ENCODE results near the gene PAQR5.
"Not testable (repeated sequence)": the region's sequence is repeated elsewhere in the genome, so short reads cannot be mapped to it uniquely, and the experiment has no call there.

The PAQR5 gene

GRCh38 chr15:69434238-69434637, 135.5 kb downstream of the PAQR5 start:
- no peak for DNase-seq

- DNase-seq: no peak
Observed at GRCh38 chr15:69434679-69435078, 136.0 kb downstream of the PAQR5 start.

- DNase-seq: no peak
Observed at GRCh38 chr15:69435985-69436384, 137.3 kb downstream of the PAQR5 start.

- DNase-seq: no peak
Observed at GRCh38 chr15:69436951-69437350, 138.2 kb downstream of the PAQR5 start.

GRCh38 chr15:69439623-69440022, 140.9 kb downstream of the PAQR5 start:
- no peak for DNase-seq

- no peak for DNase-seq
Observed at GRCh38 chr15:69443032-69443611, 144.4 kb downstream of the PAQR5 start.

- no peak for DNase-seq
Observed at GRCh38 chr15:69444686-69445085, 146.0 kb downstream of the PAQR5 start.

- DNase-seq: no peak
Observed at GRCh38 chr15:69446953-69447352, 148.2 kb downstream of the PAQR5 start.

- not testable (repeated sequence) for DNase-seq
Observed at GRCh38 chr15:69450221-69450620, 151.5 kb downstream of the PAQR5 start.

- no peak for DNase-seq
Observed at GRCh38 chr15:69450968-69451695, 152.4 kb downstream of the PAQR5 start.

GRCh38 chr15:69451951-69452691, 153.4 kb downstream of the PAQR5 start:
- DNase-seq: peak in 4 of 6 experiments; percentile 6 to 55 (median 24)

GRCh38 chr15:69452692-69453521, 154.2 kb downstream of the PAQR5 start, which contains the start of gene RPLP1:
Gene RPLP1 (plus strand): TSS chr15:69452818. CDS start chr15:69452949, 131 bp downstream.
- DNase-seq: peak; percentile 94 to 97 (median 95)

- DNase-seq: no peak
Observed at GRCh38 chr15:69454953-69455352, 156.2 kb downstream of the PAQR5 start.

- DNase-seq: no peak
Observed at GRCh38 chr15:69456208-69457166, 157.8 kb downstream of the PAQR5 start.

Data from stimulated activated naive CD4-positive, alpha-beta T cell (primary cell).